SK-N-SH (cell line): ENCODE results near the gene RPRD2.

Experiments
- CTCF ChIP-seq: fragments of 200-600 bp; sonication (generic); IDR thresholded peaks from 2 replicates; pipeline ENCODE4 v1.6.1; 2017; ENCODE audit warnings: antibody characterized with exemption, mild to moderate bottlenecking, moderate library complexity
- POLR2AphosphoS5 ChIP-seq: IDR thresholded peaks from 2 replicates; pipeline ENCODE4 v1.6.1; 2012; ENCODE audit warnings: low read depth, low read length
- RFX5 ChIP-seq: IDR thresholded peaks from 2 replicates; pipeline ENCODE4 v1.6.1; 2012; ENCODE audit warnings: mild to moderate bottlenecking, improper control_type of control experiment, low read length

- TF ChIP-seq POLR2AphosphoS5 (no peak), CTCF (no peak), RFX5 (no peak)
Observed at GRCh38 chr1:150346316-150346715, 17.6 kb upstream of the RPRD2 start.
